NB4 (cell line): ENCODE data around the gene FMN2.

ENCODE experiments used
- DNase-seq: peaks from one replicate; pipeline ENCODE4 v3.0.0; 2010; ENCODE audit warnings: low read depth
- H3K4me3 ChIP-seq: one replicate; pipeline ENCODE4 v1.5.1; 2011; ENCODE audit warnings: mild to moderate bottlenecking, low read depth, low read length, moderate library complexity
- MYC ChIP-seq: IDR thresholded peaks from 2 replicates; pipeline ENCODE4 v1.6.1; 2011; ENCODE audit warnings: low read depth, low read length
- POLR2A ChIP-seq: IDR thresholded peaks from 2 replicates; pipeline ENCODE4 v1.6.1; 2011; ENCODE audit warnings: mild to moderate bottlenecking; ENCODE audit not compliant: insufficient read length; ENCODE audit errors: extremely low read depth
- TF ChIP-seq, protein P1 (sequence below): IDR thresholded peaks from 2 replicates; pipeline ENCODE4 v1.6.1; 2011; ENCODE audit warnings: low read depth, low read length
- TF ChIP-seq, protein P2 (sequence below): IDR thresholded peaks from one replicate; pipeline ENCODE4 v1.5.1; 2012; ENCODE audit warnings: low read depth, low read length

The FMN2 gene

DNA sequence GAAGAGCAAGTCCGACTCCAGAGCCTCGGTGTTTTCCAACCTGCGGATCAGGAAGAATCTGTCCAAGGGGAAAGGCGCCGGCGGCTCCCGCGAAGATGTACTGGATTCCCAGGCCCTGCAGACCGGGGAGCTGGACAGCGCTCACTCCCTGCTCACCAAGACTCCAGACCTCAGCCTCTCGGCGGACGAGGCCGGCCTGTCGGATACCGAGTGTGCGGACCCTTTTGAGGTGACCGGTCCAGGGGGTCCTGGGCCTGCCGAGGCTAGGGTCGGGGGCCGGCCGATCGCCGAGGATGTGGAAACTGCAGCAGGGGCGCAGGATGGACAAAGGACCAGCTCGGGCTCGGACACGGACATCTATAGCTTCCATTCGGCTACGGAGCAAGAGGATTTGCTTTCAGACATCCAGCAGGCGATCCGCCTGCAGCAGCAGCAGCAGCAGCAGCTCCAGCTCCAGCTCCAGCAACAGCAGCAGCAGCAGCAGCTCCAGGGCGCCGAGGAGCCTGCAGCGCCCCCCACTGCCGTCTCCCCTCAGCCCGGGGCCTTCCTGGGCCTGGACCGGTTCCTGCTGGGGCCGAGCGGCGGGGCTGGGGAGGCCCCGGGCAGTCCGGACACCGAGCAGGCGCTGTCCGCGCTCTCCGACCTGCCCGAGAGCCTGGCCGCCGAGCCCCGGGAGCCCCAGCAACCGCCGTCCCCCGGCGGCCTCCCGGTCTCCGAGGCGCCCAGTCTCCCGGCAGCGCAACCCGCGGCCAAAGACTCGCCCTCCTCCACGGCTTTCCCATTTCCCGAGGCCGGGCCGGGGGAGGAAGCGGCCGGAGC lies 827 bp downstream of the FMN2 start:
- TF ChIP-seq POLR2A (no peak), MYC (no peak)
- TF ChIP-seq, protein P1, sequence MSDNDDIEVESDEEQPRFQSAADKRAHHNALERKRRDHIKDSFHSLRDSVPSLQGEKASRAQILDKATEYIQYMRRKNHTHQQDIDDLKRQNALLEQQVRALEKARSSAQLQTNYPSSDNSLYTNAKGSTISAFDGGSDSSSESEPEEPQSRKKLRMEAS = no peak
- TF ChIP-seq, protein P2, sequence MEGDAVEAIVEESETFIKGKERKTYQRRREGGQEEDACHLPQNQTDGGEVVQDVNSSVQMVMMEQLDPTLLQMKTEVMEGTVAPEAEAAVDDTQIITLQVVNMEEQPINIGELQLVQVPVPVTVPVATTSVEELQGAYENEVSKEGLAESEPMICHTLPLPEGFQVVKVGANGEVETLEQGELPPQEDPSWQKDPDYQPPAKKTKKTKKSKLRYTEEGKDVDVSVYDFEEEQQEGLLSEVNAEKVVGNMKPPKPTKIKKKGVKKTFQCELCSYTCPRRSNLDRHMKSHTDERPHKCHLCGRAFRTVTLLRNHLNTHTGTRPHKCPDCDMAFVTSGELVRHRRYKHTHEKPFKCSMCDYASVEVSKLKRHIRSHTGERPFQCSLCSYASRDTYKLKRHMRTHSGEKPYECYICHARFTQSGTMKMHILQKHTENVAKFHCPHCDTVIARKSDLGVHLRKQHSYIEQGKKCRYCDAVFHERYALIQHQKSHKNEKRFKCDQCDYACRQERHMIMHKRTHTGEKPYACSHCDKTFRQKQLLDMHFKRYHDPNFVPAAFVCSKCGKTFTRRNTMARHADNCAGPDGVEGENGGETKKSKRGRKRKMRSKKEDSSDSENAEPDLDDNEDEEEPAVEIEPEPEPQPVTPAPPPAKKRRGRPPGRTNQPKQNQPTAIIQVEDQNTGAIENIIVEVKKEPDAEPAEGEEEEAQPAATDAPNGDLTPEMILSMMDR = no peak
- no peak for DNase-seq
- H3K4me3 ChIP-seq = no peak overlapping the region

DNA sequence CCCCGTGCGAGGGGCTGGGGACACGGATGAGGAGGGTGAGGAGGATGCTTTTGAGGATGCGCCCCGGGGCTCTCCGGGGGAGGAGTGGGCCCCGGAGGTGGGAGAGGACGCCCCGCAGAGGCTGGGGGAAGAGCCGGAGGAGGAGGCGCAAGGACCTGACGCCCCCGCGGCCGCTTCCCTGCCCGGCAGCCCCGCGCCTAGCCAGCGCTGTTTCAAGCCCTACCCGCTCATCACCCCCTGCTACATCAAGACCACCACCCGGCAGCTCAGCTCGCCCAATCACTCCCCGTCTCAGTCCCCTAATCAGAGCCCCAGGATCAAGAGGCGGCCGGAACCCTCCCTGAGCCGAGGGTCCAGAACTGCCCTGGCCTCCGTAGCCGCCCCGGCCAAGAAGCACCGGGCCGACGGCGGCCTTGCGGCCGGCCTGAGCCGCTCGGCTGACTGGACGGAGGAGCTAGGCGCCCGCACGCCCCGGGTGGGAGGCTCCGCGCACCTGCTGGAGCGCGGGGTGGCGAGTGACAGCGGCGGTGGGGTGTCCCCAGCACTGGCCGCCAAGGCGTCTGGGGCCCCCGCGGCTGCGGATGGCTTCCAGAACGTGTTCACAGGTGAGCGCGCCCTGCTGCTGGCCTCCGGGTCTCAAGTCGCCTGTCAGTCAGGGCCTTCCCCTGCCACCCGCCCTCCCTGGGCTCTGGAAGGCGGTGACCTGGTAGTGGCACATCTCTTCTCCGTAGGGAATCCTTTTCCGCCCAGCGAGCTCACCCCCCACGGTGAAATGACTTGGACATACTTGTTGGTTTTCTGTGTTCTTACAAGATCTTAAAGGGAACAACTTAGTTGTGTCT lies 1.7 kb downstream of the FMN2 start:
- DNase-seq = no peak
- TF ChIP-seq, protein P2 = no peak
- no peak for TF ChIP-seq POLR2A
- TF ChIP-seq MYC = no peak
- TF ChIP-seq, protein P1 = no peak
- H3K4me3 ChIP-seq = no peak overlapping the region

DNA sequence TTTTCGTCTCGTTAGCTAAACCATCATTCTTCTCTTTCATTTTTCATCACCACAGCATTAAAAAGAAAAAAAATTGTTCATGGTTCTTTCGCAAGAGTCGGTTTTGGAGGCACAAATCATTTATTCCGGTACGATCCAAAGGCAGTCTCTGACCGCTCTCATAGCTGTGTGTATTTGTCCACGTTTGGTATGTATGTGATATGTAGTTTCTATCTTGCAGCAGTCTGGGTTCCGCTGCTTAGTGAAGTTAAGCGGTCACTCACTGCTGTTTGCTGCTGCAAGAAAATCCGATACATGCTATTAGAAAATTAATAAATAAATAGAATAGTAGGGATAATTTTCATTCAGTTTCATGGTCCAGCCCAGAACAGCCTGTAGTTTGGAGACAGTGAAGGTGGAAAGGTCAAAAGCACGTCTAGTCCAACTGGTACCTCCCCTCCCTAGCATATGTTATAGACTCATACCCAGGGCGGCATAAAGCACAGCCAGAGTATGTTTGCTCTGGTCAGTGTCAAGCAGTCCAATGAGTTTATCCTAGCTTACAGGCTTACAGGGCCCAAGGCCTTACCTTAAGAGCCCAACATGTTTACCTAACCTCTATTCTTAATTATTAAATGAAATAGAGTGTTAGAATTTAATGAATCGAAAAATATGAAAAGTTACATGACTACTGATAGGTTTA lies 2.5 kb downstream of the FMN2 start:
- H3K4me3 ChIP-seq = no peak overlapping the region
- no peak for TF ChIP-seq MYC
- no peak for TF ChIP-seq POLR2A
- TF ChIP-seq, protein P2 = no peak
- TF ChIP-seq, protein P1 = no peak
- no peak for DNase-seq

DNA sequence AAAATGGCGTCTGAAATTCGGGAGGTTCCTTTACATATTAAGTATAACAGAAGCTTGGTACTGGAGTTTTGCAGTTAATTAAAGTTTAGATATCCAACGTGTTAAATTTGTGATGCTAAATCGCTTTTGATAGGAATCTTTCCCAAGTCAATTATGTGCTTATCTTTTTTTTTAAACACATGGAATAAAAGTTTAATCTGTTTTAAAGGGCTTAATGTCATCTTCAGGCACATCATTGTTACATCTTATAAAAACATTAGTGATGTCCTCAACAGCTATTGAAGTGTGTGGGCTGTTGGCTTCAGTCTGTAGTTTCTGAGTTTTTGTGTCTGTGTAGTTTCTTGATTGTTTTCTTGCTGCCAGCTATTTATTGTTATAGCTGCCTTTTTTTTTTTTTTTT lies 5.3 kb downstream of the FMN2 start:
- no peak overlapping the region for H3K4me3 ChIP-seq
- TF ChIP-seq POLR2A (no peak), MYC (no peak)
- TF ChIP-seq, protein P1 = no peak
- TF ChIP-seq, protein P2 = no peak
- no peak for DNase-seq

DNA sequence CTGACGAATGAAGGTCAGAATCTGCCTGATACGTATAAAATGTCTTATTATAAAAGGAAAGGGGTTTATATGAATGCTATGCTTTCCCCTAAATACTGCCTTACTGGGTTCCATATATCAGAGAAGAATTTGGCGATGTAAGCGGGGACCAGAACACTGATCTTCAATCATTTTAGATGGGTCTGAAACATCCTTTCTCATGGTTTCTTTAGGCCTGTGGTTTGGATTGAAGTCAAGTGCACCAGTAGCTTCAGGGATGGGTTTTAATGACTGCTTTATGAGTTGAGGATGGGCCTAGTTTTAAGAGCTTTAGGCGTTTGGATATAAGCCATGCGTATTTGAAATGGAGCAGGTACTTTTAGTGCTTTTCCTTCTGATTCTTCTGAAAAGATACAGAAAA lies 6.9 kb downstream of the FMN2 start:
- no peak overlapping the region for H3K4me3 ChIP-seq
- no peak for DNase-seq
- TF ChIP-seq MYC (no peak), POLR2A (no peak)
- TF ChIP-seq, protein P2 = no peak
- TF ChIP-seq, protein P1 = no peak
